Measurements from ENCODE around the gene BBX. TPM values are rescaled to one million over a fixed set of nuclear protein-coding genes. Genes with fewer than 3 reads are reported as not detected.

BBX gene
- total RNA-seq, 6 donors from 2014 or later, result 35.0 to 65.0 (median 42.8) TPM

DNA sequence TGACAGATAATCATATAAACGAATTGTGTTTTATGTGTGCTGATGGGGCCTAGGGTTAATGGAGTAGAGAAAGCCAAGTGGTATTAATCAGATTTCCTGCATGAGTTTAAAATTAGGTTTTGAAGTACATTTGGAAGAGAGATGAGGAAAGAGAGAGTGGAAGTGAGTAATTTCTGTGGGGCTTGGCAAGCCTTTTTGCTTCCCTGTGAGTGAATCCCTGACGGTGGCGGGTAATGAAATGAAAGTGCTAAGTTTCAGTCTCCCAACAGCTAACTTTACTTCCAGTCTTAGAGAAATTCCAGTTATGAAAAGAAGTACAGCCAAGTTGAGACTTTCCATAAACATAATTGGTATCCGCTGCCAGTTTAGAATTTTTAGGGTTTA, 139.4 kb downstream of the BBX start:
- H3K36me3 ChIP-seq, result no peaks in the 10 kb centered on the region
- no peaks in the 10 kb centered on the region for H3K27me3 ChIP-seq
- ATAC-seq (ENCODE audit: low FRiP score in 2 of 2) (peak; percentile 43 to 82), DNase-seq (peak in 1 of 2 donors; percentile 37)
- 30 to 31% methylated on average over 4 of the region's 4 CpGs for WGBS, 2 donors
- H3K4me3 ChIP-seq, result peak overlapping the region in 1 of 4 donors; percentile 19
- TF ChIP-seq, protein P1, sequence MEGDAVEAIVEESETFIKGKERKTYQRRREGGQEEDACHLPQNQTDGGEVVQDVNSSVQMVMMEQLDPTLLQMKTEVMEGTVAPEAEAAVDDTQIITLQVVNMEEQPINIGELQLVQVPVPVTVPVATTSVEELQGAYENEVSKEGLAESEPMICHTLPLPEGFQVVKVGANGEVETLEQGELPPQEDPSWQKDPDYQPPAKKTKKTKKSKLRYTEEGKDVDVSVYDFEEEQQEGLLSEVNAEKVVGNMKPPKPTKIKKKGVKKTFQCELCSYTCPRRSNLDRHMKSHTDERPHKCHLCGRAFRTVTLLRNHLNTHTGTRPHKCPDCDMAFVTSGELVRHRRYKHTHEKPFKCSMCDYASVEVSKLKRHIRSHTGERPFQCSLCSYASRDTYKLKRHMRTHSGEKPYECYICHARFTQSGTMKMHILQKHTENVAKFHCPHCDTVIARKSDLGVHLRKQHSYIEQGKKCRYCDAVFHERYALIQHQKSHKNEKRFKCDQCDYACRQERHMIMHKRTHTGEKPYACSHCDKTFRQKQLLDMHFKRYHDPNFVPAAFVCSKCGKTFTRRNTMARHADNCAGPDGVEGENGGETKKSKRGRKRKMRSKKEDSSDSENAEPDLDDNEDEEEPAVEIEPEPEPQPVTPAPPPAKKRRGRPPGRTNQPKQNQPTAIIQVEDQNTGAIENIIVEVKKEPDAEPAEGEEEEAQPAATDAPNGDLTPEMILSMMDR (IDR thresholded peaks at IDR 0.05), result no peak
- TF ChIP-seq POLR2A (IDR thresholded peaks at IDR 0.05), result no peak
- no peak for TF ChIP-seq EP300 (IDR thresholded peaks at IDR 0.05)
- no peak for TF ChIP-seq POLR2AphosphoS5 (IDR thresholded peaks at IDR 0.05)
- H3K9me3 ChIP-seq, result no peaks in the 10 kb centered on the region
- H3K27ac ChIP-seq, result peak overlapping the region; percentile 11 to 82 (median 40)
- H3K4me1 ChIP-seq, result peaks cover 22 to 27% (median 24%) of the 10 kb centered on the region in 4 donors

DNA sequence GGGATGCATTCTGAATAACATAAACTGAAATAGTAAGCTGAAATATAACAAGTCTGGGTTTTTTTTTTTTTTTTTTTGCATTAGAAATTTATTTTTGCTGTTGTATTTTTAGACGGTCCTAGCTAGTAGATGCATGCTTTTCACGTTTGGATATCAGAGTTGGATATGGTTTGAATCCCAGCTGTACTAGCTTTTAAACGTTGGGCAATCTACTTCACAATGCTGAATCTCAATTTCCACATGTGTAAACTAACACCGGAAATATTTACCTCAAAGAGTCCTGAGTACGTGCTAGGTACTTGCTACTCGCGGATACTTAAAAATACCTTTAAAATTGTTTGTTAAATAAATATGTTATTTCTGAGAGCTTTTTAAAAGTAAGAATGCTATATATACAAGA, 139.8 kb downstream of the BBX start:
- TF ChIP-seq POLR2A (IDR thresholded peaks at IDR 0.05) (no peak), POLR2AphosphoS5 (IDR thresholded peaks at IDR 0.05) (no peak), EP300 (IDR thresholded peaks at IDR 0.05) (no peak)
- TF ChIP-seq, protein P1 (IDR thresholded peaks at IDR 0.05), result no peak
- 21 to 32% methylated on average over 7 of the region's 7 CpGs for WGBS, 2 donors
- H3K36me3 ChIP-seq, result no peaks in the 10 kb centered on the region

DNA sequence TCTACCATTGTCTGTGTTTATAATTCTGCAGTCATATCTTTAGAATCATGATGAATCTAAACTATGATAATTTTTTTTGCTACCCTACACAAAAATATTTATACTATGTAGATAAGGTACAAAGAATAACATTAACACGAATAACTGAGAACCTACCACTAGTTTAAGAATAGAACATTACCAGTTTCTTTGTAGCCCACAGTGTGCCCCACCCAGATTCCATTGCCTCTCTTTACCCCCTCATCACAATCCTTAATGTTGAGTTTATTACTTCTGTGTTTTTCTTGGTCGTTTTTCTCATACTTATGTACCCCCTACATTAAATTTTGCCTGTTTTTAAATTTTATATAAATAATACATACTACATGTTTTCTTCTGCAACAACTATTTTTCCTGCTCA, 140.5 kb downstream of the BBX start:
- H3K4me3 ChIP-seq, result no peak overlapping the region
- H3K9me3 ChIP-seq, result no peaks in the 10 kb centered on the region
- ATAC-seq (ENCODE audit: low FRiP score in 2 of 2), result no peak
- H3K36me3 ChIP-seq, result no peaks in the 10 kb centered on the region
- WGBS, 2 donors, result 13 to 32% methylated on average over 2 of the region's 2 CpGs
- H3K27ac ChIP-seq, result peak overlapping the region in 1 of 4 donors; percentile 82
- DNase-seq, result no peak
- TF ChIP-seq, protein P1 (IDR thresholded peaks at IDR 0.05), result no peak
- no peak for TF ChIP-seq POLR2AphosphoS5 (IDR thresholded peaks at IDR 0.05)
- peaks cover 22 to 27% (median 24%) of the 10 kb centered on the region in 4 donors for H3K4me1 ChIP-seq
- no peaks in the 10 kb centered on the region for H3K27me3 ChIP-seq

More for the DNA sequence above, 139.8 kb downstream of the BBX start:
- peak in 1 of 2 donors; percentile 22 for ATAC-seq (ENCODE audit: low FRiP score in 2 of 2)
- Histone ChIP-seq H3K27ac (peak overlapping the region; percentile 11 to 82 (median 40)), H3K27me3 (no peaks in the 10 kb centered on the region), H3K9me3 (no peaks in the 10 kb centered on the region), H3K4me3 (peak overlapping the region in 1 of 4 donors; percentile 19), H3K4me1 (peaks cover 22 to 27% (median 24%) of the 10 kb centered on the region in 4 donors)
- DNase-seq, result no peak

DNA sequence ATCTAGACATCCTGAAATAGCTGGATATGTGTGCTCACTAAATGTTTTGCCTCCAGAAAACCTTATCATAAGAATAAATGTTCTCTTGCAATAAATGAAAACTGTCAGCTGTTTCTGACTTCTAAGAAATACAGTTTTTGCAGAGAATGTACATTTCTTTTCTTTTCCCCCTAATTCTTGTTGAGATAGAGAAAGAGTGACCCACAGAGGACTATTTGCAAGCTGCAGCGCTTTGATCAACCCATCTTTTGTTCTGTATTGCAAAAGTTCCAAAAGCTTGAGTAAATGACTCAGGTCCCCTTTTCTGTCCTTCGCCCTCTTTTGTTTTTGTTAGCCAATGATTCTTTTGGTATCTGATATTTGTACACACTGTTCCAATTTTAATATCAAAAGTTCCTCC, 141.9 kb downstream of the BBX start:
- Histone ChIP-seq H3K27ac (no peak overlapping the region), H3K9me3 (no peaks in the 10 kb centered on the region), H3K36me3 (no peaks in the 10 kb centered on the region), H3K27me3 (no peaks in the 10 kb centered on the region), H3K4me3 (no peak overlapping the region), H3K4me1 (peaks cover 22 to 27% (median 24%) of the 10 kb centered on the region in 4 donors)
- TF ChIP-seq, protein P1 (IDR thresholded peaks at IDR 0.05), result no peak
- DNase-seq (no peak), ATAC-seq (ENCODE audit: low FRiP score in 2 of 2) (no peak)
- WGBS, 2 donors, result 95 to 99% methylated on average over 2 of the region's 2 CpGs

DNA sequence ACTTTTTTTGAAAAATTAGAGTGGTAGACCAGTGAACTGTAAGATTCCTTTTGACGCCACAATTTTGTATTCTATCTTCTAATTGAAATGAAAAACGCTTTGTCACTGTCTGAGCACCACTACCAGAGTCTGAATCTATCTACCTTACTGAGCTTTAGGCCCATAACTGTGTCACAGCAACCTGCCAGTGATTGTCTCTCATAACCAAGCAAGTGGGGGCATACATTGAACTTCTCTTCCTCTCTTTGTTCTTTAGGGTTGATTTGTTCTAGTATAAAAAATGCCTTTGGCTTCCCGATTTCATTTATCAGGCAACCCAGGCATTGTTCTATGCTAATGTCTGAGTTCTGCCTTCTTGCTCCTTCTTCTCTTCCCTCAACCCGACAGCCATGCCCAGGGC, 142.6 kb downstream of the BBX start:
- no peaks in the 10 kb centered on the region for H3K27me3 ChIP-seq
- H3K27ac ChIP-seq, result peak overlapping the region in 1 of 4 donors; percentile 56
- H3K4me1 ChIP-seq, result peaks cover 22 to 25% (median 24%) of the 10 kb centered on the region in 4 donors
- no peak for DNase-seq
- no peaks in the 10 kb centered on the region for H3K9me3 ChIP-seq
- WGBS, 2 donors, result 80 to 85% methylated on average over 4 of the region's 4 CpGs
- no peaks in the 10 kb centered on the region for H3K36me3 ChIP-seq
- no peak for ATAC-seq (ENCODE audit: low FRiP score in 2 of 2)
- TF ChIP-seq EP300 (IDR thresholded peaks at IDR 0.05), result no peak
- no peak overlapping the region for H3K4me3 ChIP-seq

Data from upper lobe of left lung (tissue), 6 donors.